Panc1 (cell line): Measurements from ENCODE around the gene BTC. TPM values are rescaled to one million over a fixed set of nuclear protein-coding genes. Genes with fewer than 3 reads are reported as not detected.

Experiments
- ATAC-seq: fragments of 200-7000 bp; cut with Tn5 transposase; 2 replicates; pipeline ENCODE4 v1.9.1; 2020; ENCODE audit warnings: mild to moderate bottlenecking, moderate library complexity
- BruUV-seq: library from RNA; stranded (reverse); fragments of 400-500 nt; replicated peaks from 2 replicates; lab custom pipeline; 2021; lab: Mats Ljungman, UMichigan
- CTCF ChIA-PET: fragments of 300-600 bp; sonication (Branson Sonifier 250); formaldehyde crosslinking; loops from one replicate; lab custom pipeline; 2022; ENCODE audit warnings: antibody characterized with exemption; lab: Charles Lee
- POLR2A ChIA-PET: fragments of 300-600 bp; sonication (Branson Sonifier 250); formaldehyde crosslinking; loops from one replicate; lab custom pipeline; 2022; ENCODE audit warnings: antibody characterized with exemption; lab: Charles Lee
- DNase-seq: peaks from one replicate; pipeline ENCODE4 v3.0.0-alpha.2; 2010; ENCODE audit warnings: low read depth, low spot score
- H3K27ac ChIP-seq: 2 replicates; pipeline ENCODE4 v1.5.1; 2011; ENCODE audit warnings: mild to moderate bottlenecking, low read length, inconsistent platforms
- H3K27me3 ChIP-seq: fragments of 200-500 bp; sonication (Bioruptor generic); 2 replicates; pipeline ENCODE4 v1.6.0; 2014; ENCODE audit warnings: low read length, inconsistent platforms; ENCODE audit not compliant: control insufficient read depth, insufficient read depth
- H3K36me3 ChIP-seq: fragments of 200-500 bp; sonication (Bioruptor generic); 2 replicates; pipeline ENCODE4 v1.5.1; 2014; ENCODE audit warnings: inconsistent platforms, mild to moderate bottlenecking, low read length, moderate library complexity; ENCODE audit not compliant: control insufficient read depth, insufficient read depth
- H3K4me1 ChIP-seq: 2 replicates; pipeline ENCODE4 v1.5.1; 2011; ENCODE audit warnings: inconsistent platforms, mild to moderate bottlenecking, low read length, moderate library complexity; ENCODE audit not compliant: control insufficient read depth, insufficient read depth
- H3K4me3 ChIP-seq, 2 experiments: 2 replicates each; pipeline ENCODE4 v1.5.1; 2011 to 2012; ENCODE audit warnings: low read depth in 2 of 2, low read length in 2 of 2, mild to moderate bottlenecking in 2 of 2, inconsistent platforms in 1 of 2, moderate library complexity in 1 of 2
- H3K9me3 ChIP-seq: fragments of 200-500 bp; sonication (Bioruptor generic); 2 replicates; pipeline ENCODE4 v1.5.1; 2014; ENCODE audit warnings: low read depth, mild to moderate bottlenecking, inconsistent platforms, low read length, moderate library complexity; ENCODE audit not compliant: control insufficient read depth, insufficient read depth
- CTCF ChIP-seq: fragments of 450-650 bp; IDR thresholded peaks from 2 replicates; pipeline ENCODE4 v1.5.1; 2017; ENCODE audit warnings: mild to moderate bottlenecking
- POLR2AphosphoS5 ChIP-seq: IDR thresholded peaks from 2 replicates; pipeline ENCODE4 v1.6.1; 2012; ENCODE audit warnings: mild to moderate bottlenecking, low read depth, low read length, moderate library complexity
- REST ChIP-seq, 2 experiments: IDR thresholded peaks; 2 replicates each; pipeline ENCODE4 v1.6.1; 2011 to 2012; ENCODE audit warnings: low read depth in 2 of 2, control low read depth in 1 of 2, low read length in 1 of 2, mild to moderate bottlenecking in 1 of 2, moderate library complexity in 1 of 2; ENCODE audit not compliant: insufficient read depth in 1 of 2
- SIN3A ChIP-seq: IDR thresholded peaks from 2 replicates; pipeline ENCODE4 v1.6.1; 2012; ENCODE audit warnings: low read depth, mild to moderate bottlenecking, low read length, moderate library complexity, borderline replicate concordance; ENCODE audit not compliant: insufficient read depth
- TCF7L2 ChIP-seq: IDR thresholded peaks from 2 replicates; pipeline ENCODE4 v1.6.1; 2011; ENCODE audit warnings: mild to moderate bottlenecking, low read depth, low read length, inconsistent platforms
- in situ Hi-C: cut with HindIII; loops from 2 replicates; pipeline ENCODE4 v1.10.0; 2016; ENCODE audit warnings: low sequenced_read_pairs, low pct_unique_long_range_greater_than_20kb
- intact Hi-C: fragments of 100-400 bp; cut with micrococcal nuclease; formaldehyde crosslinking; loops from one replicate; pipeline ENCODE4 v1.10.0; 2022; ENCODE audit not compliant: unreplicated experiment
- total RNA-seq: library from RNA; stranded (reverse); gene quantifications from one replicate; pipeline ENCODE4 v1.2.1, GENCODE V29; 2021; ENCODE audit not compliant: unreplicated experiment

Gene BTC
- total RNA-seq, 1 experiment from 2014 or later, result 0.08 TPM

- Histone ChIP-seq H3K4me1 (no peaks in the 10 kb centered on the region), H3K36me3 (no peaks in the 10 kb centered on the region), H3K27ac (no peak overlapping the region), H3K27me3 (no peaks in the 10 kb centered on the region), H3K4me3 (no peak overlapping the region), H3K9me3 (no peaks in the 10 kb centered on the region)
- no TSS peak for BruUV-seq
- ATAC-seq (no peak), DNase-seq (no peak)
- in situ Hi-C loops, result no loop called here
- intact Hi-C loops, result no loop called here
- TF ChIP-seq REST (IDR thresholded peaks at IDR 0.05; ENCODE audit: insufficient read depth in 1 of 2, low read depth in 2 of 2, low read length in 1 of 2) (no peak), POLR2AphosphoS5 (no peak), CTCF (no peak), SIN3A (no peak), TCF7L2 (no peak)
- ChIA-PET CTCF (no interaction called here), POLR2A (no interaction called here)
These were observed 77.9 kb downstream of the BTC start for GRCh38 chr4:74716436-74716765.

GRCh38 chr4:74715706-74716435, 78.5 kb downstream of the BTC start:
- ATAC-seq, result no peak
- no peak overlapping the region for H3K4me3 ChIP-seq
- no TSS peak for BruUV-seq
- no peak for DNase-seq
- no peaks in the 10 kb centered on the region for H3K9me3 ChIP-seq
- no peaks in the 10 kb centered on the region for H3K27me3 ChIP-seq
- ChIA-PET CTCF (no interaction called here), POLR2A (no interaction called here)
- H3K27ac ChIP-seq, result no peak overlapping the region
- H3K4me1 ChIP-seq, result no peaks in the 10 kb centered on the region
- no peaks in the 10 kb centered on the region for H3K36me3 ChIP-seq
- intact Hi-C loops, result no loop called here
- in situ Hi-C loops, result no loop called here
- TF ChIP-seq POLR2AphosphoS5 (no peak), REST (IDR thresholded peaks at IDR 0.05; ENCODE audit: insufficient read depth in 1 of 2, low read depth in 2 of 2, low read length in 1 of 2) (no peak), CTCF (no peak), TCF7L2 (no peak), SIN3A (no peak)
